Neural cell (in vitro differentiated cells): ENCODE results near the gene LAMTOR1. TPM values are rescaled to one million over a fixed set of nuclear protein-coding genes. Genes with fewer than 3 reads are reported as not detected.
"Not testable (repeated sequence)": the region's sequence is repeated elsewhere in the genome, so short reads cannot be mapped to it uniquely, and the experiment has no call there.

Source experiments
- H2AFZ ChIP-seq: fragments of 200-600, 300-800 bp; sonication (generic), shearing (Covaris generic); 2 replicates; pipeline ENCODE4 v1.6.0; 2014; ENCODE audit warnings: low read depth, mild to moderate bottlenecking, antibody characterized with exemption, low read length, moderate library complexity
- H3F3A ChIP-seq: fragments of 200-600 bp; shearing (Covaris generic); 2 replicates; pipeline ENCODE4 v1.6.1; 2016; ENCODE audit warnings: mild to moderate bottlenecking, moderate library complexity, mixed read lengths, antibody characterized with exemption, low read length; ENCODE audit not compliant: insufficient read depth, poor library complexity, severe bottlenecking
- H3K27ac ChIP-seq: fragments of 200-600, 300-800 bp; sonication (generic), shearing (Covaris generic); 2 replicates; pipeline ENCODE4 v1.5.1; 2014; ENCODE audit warnings: mild to moderate bottlenecking, low read length, moderate library complexity
- H3K27me3 ChIP-seq: fragments of 300-800, 200-600 bp; sonication (generic), shearing (Covaris generic); 2 replicates; pipeline ENCODE4 v1.6.0; 2014; ENCODE audit warnings: mild to moderate bottlenecking, low read depth, low read length, moderate library complexity; ENCODE audit not compliant: insufficient read depth
- H3K36me3 ChIP-seq: fragments of 300-800, 200-600 bp; sonication (generic), shearing (Covaris generic); 2 replicates; pipeline ENCODE4 v1.5.1; 2014; ENCODE audit warnings: mild to moderate bottlenecking, antibody characterized with exemption, low read length, moderate library complexity; ENCODE audit not compliant: insufficient read depth
- H3K4me2 ChIP-seq: fragments of 300-800, 200-600 bp; sonication (generic), shearing (Covaris generic); 2 replicates; pipeline ENCODE4 v1.6.0; 2014; ENCODE audit warnings: mild to moderate bottlenecking, low read length
- H3K4me3 ChIP-seq: fragments of 300-800, 200-600 bp; sonication (generic), shearing (Covaris generic); 2 replicates; pipeline ENCODE4 v1.5.1; 2014; ENCODE audit warnings: mild to moderate bottlenecking, low read length, moderate library complexity
- H3K79me2 ChIP-seq: fragments of 200-600 bp; shearing (Covaris generic); replicated peaks from 2 replicates; pipeline ENCODE4 v1.6.0; 2014; ENCODE audit warnings: mild to moderate bottlenecking, low read length, moderate library complexity; ENCODE audit not compliant: insufficient read depth
- H3K9ac ChIP-seq: fragments of 300-800, 200-600 bp; sonication (generic), shearing (Covaris generic); 2 replicates; pipeline ENCODE4 v1.6.1; 2016; ENCODE audit warnings: mild to moderate bottlenecking, low read length, mixed read lengths
- H3K9me2 ChIP-seq: fragments of 200-600 bp; shearing (Covaris generic); 2 replicates; pipeline ENCODE4 v1.6.1; 2016; ENCODE audit warnings: mild to moderate bottlenecking, low read length, mixed read lengths; ENCODE audit not compliant: insufficient read depth
- H3K9me3 ChIP-seq: fragments of 200-600, 300-800 bp; sonication (generic), shearing (Covaris generic); 2 replicates; pipeline ENCODE4 v1.6.1; 2016; ENCODE audit warnings: mild to moderate bottlenecking, mixed run types, low read length, moderate library complexity, mixed read lengths
- H4K20me1 ChIP-seq: fragments of 200-600 bp; shearing (Covaris generic); 2 replicates; pipeline ENCODE4 v1.6.1; 2016; ENCODE audit warnings: mild to moderate bottlenecking, mixed run types; ENCODE audit not compliant: insufficient read depth
- CTCF ChIP-seq: fragments of 450-650 bp; IDR thresholded peaks from 2 replicates; pipeline ENCODE4 v1.5.1; 2014; ENCODE audit warnings: antibody characterized with exemption, mild to moderate bottlenecking, moderate library complexity; ENCODE audit not compliant: poor library complexity, severe bottlenecking
- EP300 ChIP-seq: fragments of 450-650 bp; conservative IDR thresholded peaks from 2 replicates; pipeline ENCODE4 v1.6.1; 2014; ENCODE audit warnings: antibody characterized with exemption, mild to moderate bottlenecking, moderate library complexity; ENCODE audit not compliant: poor library complexity, severe bottlenecking
- EZH2 ChIP-seq: fragments of 200-600, 300-800 bp; shearing (Covaris generic), sonication (generic); IDR thresholded peaks from 2 replicates; pipeline ENCODE4 v1.6.1; 2014; ENCODE audit warnings: antibody characterized with exemption, low read length, borderline replicate concordance, mild to moderate bottlenecking; ENCODE audit not compliant: insufficient read depth, poor library complexity, severe bottlenecking
- MXI1 ChIP-seq: fragments of 450-650 bp; conservative IDR thresholded peaks from 2 replicates; pipeline ENCODE4 v1.6.1; 2014; ENCODE audit warnings: antibody characterized with exemption, mild to moderate bottlenecking; ENCODE audit not compliant: poor library complexity, severe bottlenecking
- POLR2AphosphoS5 ChIP-seq: IDR thresholded peaks from 2 replicates; pipeline ENCODE4 v1.6.1; 2012
- RAD21 ChIP-seq: fragments of 450-650 bp; conservative IDR thresholded peaks from 2 replicates; pipeline ENCODE4 v1.6.1; 2014; ENCODE audit warnings: antibody characterized with exemption, mild to moderate bottlenecking, moderate library complexity
- REST ChIP-seq: IDR thresholded peaks from 2 replicates; pipeline ENCODE4 v1.6.1; 2012; ENCODE audit warnings: borderline replicate concordance
- SMC3 ChIP-seq: fragments of 450-650 bp; conservative IDR thresholded peaks from 2 replicates; pipeline ENCODE4 v1.6.1; 2014; ENCODE audit warnings: antibody characterized with exemption, mild to moderate bottlenecking, moderate library complexity; ENCODE audit not compliant: poor library complexity
- TAF1 ChIP-seq: IDR thresholded peaks from 2 replicates; pipeline ENCODE4 v1.6.1; 2012; ENCODE audit warnings: low read depth
- polyA plus RNA-seq: library from polyadenylated mRNA; depleted of rRNA; stranded (reverse); fragments of >200 nt; gene quantifications from 2 replicates; pipeline ENCODE4 v1.2.3, GENCODE V29; 2014

Gene LAMTOR1
- polyA plus RNA-seq, 1 donor from 2014 or later: 108 TPM

- Histone ChIP-seq H4K20me1 (no peaks in the 10 kb centered on the region), H3F3A (no peaks in the 10 kb centered on the region), H3K9me2 (no peaks in the 10 kb centered on the region), H3K79me2 (no peaks in the 10 kb centered on the region), H3K9ac (no peak overlapping the region), H3K27me3 (no peaks in the 10 kb centered on the region), H3K27ac (no peak overlapping the region), H3K9me3 (no peaks in the 10 kb centered on the region), H3K4me2 (no peak overlapping the region), H3K4me3 (no peak overlapping the region), H2AFZ (no peak overlapping the region), H3K36me3 (no peaks in the 10 kb centered on the region)
- TF ChIP-seq POLR2AphosphoS5: no peak
- no peak for TF ChIP-seq CTCF
- TF ChIP-seq SMC3: no peak
- no peak for TF ChIP-seq REST
- TF ChIP-seq EP300: no peak
- no peak for TF ChIP-seq EZH2
- TF ChIP-seq MXI1: no peak
- TF ChIP-seq TAF1: no peak
- no peak for TF ChIP-seq RAD21
Observed at GRCh38 chr11:72146625-72147024, 43.5 kb upstream of the LAMTOR1 start.

- H3K27me3 ChIP-seq: no peaks in the 10 kb centered on the region
- no peaks in the 10 kb centered on the region for H3K9me3 ChIP-seq
- no peaks in the 10 kb centered on the region for H3K36me3 ChIP-seq
- no peaks in the 10 kb centered on the region for H3K79me2 ChIP-seq
- TF ChIP-seq MXI1: no peak
- no peaks in the 10 kb centered on the region for H3F3A ChIP-seq
- no peaks in the 10 kb centered on the region for H4K20me1 ChIP-seq
- H3K9me2 ChIP-seq: no peaks in the 10 kb centered on the region
- H3K27ac ChIP-seq: no peak overlapping the region
- no peak overlapping the region for H3K9ac ChIP-seq
- H3K4me3 ChIP-seq: no peak overlapping the region
- H2AFZ ChIP-seq: no peak overlapping the region
- no peak overlapping the region for H3K4me2 ChIP-seq
Observed at GRCh38 chr11:72144807-72145565, 41.9 kb upstream of the LAMTOR1 start.

- not testable (repeated sequence) for H3K27me3 ChIP-seq, H3K79me2 ChIP-seq, H3K27ac ChIP-seq, H3K9me3 ChIP-seq, H3K36me3 ChIP-seq, H3K9me2 ChIP-seq, H3K4me3 ChIP-seq, H3K9ac ChIP-seq, H3K4me2 ChIP-seq, H3F3A ChIP-seq, H2AFZ ChIP-seq, H4K20me1 ChIP-seq
Observed at GRCh38 chr11:72142543-72142942, 39.4 kb upstream of the LAMTOR1 start.

GRCh38 chr11:72142086-72142485 is 39.0 kb upstream of the LAMTOR1 start:
- H3K9me2 ChIP-seq, H3K27me3 ChIP-seq, H3K4me2 ChIP-seq, H3K9me3 ChIP-seq, H3K79me2 ChIP-seq, H3K36me3 ChIP-seq, H3K9ac ChIP-seq, H4K20me1 ChIP-seq, H2AFZ ChIP-seq, H3K4me3 ChIP-seq, H3F3A ChIP-seq, H3K27ac ChIP-seq: not testable (repeated sequence)
